Measurements from ENCODE around the gene LHX6.

DNA sequence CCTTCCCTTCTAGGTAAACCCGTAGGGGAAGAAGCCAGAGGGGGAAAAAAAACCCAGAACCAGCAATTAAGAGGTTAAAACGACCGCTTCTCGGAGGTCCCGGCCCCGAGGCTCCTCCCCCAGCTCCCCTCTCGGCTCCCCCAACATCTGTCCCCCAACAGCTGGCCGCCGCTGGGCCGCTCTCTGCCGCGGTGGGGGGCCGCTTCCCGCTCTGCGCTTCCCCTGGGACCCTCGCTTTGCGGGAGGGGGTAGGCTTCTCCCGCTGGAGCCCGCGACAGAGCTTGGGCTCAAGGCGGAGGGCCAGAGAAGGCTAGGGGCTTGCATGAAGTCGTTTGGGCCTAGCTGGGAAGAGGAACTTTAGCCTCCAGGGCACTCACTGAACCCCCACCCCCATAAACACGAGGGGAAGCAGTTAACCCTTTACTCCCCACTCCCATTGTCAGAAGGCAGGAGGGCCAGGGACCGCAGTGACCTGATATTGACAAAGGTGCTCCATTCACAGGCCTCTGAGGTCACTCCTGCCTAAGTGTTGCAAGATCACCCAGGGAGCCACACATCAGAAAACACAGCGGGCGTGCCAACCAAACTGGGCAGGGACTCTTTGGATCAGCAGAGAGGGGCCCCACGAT is 7.5 kb downstream of the LHX6 start:
- TF ChIP-seq, protein P1, sequence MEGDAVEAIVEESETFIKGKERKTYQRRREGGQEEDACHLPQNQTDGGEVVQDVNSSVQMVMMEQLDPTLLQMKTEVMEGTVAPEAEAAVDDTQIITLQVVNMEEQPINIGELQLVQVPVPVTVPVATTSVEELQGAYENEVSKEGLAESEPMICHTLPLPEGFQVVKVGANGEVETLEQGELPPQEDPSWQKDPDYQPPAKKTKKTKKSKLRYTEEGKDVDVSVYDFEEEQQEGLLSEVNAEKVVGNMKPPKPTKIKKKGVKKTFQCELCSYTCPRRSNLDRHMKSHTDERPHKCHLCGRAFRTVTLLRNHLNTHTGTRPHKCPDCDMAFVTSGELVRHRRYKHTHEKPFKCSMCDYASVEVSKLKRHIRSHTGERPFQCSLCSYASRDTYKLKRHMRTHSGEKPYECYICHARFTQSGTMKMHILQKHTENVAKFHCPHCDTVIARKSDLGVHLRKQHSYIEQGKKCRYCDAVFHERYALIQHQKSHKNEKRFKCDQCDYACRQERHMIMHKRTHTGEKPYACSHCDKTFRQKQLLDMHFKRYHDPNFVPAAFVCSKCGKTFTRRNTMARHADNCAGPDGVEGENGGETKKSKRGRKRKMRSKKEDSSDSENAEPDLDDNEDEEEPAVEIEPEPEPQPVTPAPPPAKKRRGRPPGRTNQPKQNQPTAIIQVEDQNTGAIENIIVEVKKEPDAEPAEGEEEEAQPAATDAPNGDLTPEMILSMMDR (conservative IDR thresholded peaks at IDR 0.05 in 1 of 2, IDR thresholded peaks at IDR 0.05 in 1 of 2; ENCODE audit: extremely low read depth in 1 of 2, insufficient read depth in 1 of 2, low read depth in 1 of 2, low read length in 2 of 2), result no peak
- TF ChIP-seq EZH2 (IDR thresholded peaks at IDR 0.05; ENCODE audit: borderline replicate concordance, low read length), result no peak
